GM18519 (cell line): Measurements from ENCODE around the gene KIDINS220.

Source experiments
- ATAC-seq: cut with Tn5 transposase; IDR thresholded peaks from one replicate; pipeline ENCODE4 v1.9.1; 2021; ENCODE audit warnings: mild to moderate bottlenecking, moderate library complexity; ENCODE audit not compliant: unreplicated experiment, low FRiP score

The KIDINS220 gene

DNA sequence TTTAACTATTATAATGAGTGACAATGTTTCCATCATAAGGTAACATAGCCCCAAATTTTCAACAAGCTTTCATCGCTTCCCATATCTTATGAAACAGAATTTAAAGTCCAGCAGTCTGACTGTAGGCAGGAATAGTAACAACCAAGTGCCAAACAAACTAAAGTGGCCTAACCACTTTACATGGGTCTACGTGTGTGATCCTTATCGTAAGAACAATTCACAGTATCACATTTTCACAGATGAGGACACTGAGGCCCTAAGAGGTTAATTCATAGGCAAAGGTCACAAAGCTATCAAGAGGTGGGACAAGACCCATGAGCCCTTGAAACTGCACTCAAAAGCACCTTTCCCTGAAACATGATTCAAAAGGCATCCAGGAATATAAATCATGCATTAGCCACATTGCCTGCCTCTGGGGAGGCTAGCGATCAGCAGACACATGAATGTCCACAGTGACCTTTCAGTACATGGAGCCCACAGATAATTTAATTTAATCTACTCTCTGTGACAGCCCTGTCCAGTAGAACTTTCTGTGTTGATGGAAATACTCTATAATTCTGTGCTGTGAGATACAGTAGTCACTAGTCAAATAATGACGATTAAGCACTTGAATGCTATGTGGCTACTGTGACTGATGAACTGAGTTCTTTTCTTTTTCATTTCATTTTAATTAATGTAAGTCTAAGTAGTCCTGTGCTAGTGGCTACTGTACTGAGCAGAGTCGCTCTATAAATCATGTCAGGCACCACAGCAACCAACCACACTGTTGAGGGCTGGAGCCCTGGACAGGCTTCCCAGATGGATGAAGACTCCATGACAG, 30.3 kb downstream of the KIDINS220 start:
- ATAC-seq = no peak

DNA sequence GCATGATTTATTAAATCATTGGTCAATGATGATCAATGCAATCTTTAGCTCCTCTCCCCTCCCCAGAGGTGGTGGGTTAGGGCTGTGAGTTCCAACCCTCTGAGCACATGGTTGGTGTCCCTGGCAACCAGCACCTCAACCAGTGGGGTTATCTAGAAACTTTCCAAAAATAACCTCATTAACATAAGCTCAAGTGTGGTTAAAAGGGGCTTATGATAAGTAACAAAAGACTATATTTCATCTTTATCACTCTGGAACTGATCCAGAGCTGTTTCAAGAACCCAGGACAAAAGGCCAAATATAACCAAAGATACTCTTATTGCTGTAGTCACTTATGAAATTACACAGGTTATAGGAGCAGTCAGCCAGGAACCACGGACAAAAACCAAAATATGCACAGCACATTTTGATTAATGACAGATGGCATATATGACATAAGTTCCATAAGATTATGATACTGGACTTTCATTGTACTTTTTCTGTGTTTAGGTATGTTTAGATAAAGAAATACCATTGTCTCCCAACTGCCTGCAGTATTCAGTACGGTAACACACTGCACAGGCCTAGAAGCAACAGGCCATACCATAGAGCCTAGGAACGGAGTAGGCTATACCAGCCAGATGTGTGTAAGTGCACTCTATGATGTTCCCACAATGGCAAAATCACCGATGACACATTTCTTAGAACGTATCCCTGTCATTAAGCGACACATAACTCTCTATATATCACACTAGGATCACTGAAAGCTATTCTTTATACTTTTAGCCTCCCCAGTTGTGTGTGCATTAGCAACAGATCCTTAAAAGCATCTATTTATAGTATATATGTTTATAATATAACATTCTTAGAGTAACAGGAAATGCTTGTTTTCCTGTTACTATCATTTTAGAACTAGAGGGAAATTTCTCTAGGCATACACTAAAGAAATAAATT, 31.9 kb downstream of the KIDINS220 start:
- no peak for ATAC-seq

DNA sequence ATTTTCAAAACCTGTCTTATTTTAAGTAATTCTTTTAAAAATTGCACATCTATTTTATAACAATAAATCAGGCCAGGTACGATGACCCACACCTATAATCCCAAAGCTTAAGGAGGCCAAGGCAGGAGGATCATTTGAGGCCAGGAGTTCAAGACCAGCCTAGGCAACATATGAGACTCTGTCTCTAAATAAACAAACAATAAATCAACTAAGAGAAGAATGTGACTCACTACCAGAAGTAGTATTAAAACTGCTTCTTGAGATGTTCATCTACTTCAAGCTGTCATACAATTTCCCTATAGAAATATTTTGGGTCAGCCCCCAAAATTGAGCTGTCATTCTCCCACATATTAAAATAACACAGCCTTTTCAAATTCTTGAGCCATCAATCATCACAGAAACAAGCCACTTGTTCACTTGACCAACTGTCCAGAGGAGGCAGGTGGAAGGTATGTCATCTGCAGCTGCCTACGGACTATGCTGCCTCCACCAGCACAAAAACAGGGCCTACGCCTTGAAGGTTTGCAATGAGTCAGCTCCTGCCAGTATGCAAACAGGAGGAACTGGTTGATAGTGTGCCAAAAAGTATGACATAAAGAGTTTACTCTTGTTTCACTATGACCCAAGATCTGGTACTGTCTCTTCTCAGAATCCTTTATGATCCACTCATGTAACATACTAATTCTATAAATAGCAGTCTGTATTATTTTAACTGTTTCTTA, 33.6 kb downstream of the KIDINS220 start:
- ATAC-seq = peak; percentile 95

DNA sequence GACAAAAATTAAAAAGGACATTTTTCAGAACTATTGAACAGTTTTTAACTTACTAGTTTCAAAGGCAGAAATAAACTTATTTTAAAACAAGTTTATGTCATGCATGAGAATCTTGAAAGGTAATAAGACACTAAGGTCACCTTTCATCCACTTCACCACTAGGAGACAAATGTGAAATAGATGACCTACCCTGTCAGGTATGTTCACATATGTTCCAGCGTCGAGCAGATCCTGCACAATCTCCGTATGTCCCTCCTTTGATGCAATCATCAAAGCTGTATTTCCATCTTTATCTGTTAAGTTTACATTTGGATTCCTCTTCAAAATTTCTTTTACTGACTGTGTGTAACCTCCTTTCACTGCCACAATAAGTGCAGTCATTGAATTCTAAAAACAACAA, 34.7 kb downstream of the KIDINS220 start:
- no peak for ATAC-seq

DNA sequence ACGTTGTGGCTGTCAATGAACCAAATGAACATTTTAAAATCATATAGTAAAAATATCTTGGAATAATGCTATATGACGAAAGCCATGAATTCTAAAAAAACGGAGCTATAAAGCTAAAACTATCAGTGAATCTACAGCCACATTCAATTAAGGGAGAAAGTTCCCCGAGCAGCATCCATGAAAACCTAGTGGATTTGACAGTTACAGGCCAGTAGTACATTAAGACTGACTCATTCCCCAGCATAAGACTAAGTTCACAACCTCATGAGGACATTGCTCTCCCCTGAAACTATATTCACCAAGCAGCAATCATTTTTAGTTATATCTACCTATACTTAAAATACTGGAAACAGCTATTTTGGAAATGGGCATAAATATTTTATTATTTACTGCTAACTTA, 36.6 kb downstream of the KIDINS220 start:
- ATAC-seq = no peak

DNA sequence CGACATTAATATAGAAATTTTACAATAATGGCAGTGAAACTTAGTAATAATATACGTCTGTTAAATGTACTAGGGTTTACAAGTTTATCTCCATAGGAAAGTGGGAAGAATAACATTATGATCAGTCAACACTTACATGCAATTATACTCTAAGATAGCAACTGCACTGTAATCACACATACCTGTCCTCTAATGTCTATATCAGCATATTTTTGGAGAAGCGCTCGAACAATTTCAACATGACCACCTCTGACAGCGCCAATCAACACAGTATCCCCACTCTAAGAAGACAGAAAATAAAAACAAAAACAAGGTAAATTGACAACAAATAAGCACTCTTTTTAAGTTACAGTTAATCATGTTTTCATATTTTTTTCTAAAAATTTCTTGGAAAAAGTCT, 37.2 kb downstream of the KIDINS220 start:
- ATAC-seq = no peak

DNA sequence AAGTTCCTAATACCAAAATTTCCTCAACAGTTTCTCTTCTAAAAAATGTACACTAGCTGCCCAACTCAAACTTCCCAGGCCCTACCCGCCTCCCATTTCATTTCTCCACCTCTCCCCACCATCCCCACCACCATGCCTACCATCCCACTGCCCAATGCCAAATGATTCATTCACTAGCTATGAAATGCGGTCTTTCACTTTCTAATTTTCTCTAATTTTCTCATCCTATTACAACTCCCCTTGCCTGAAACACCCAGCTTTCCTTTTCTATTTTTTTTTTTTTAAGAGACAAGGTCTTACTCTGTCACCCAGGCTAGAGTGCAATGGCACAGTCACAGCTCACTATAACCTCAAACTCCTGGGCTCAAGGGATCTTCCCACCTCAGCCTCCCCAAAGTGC, 38.4 kb downstream of the KIDINS220 start:
- no peak for ATAC-seq

DNA sequence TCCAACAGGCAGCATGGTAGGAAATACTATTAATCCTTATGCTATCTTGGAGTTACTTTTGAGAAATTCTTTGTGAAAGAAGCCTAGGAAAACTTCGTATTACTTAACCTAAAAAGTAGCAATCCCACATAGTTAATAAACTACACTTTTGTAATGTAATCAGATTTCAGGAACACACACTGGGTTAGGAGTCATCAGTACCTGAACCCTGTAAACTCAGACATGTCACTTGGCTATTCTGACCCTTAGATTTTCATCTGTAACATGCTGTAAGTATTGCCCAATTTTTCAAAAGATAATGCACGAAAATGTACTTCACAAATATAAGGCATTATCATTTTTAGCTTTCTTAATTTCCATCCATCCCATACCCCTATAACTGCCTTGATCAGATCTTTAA, 39.0 kb downstream of the KIDINS220 start:
- ATAC-seq = no peak

DNA sequence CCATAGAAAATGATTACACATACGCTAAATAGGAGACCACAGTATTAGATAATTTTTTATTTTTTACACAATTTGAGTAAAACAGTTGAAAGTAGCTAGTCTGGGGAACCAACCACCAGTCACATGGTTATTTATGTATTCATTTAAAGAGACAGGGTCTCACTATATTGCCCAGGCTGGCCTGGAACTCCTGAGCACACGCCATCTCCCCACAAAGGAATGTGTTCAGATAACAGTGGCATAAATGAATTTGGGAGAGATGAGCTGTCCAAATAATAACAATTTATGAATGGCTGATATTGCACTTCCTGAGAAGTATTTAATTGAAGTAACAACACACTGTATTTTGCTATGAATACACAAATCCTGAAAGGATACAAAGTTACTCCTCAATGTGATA, 39.7 kb downstream of the KIDINS220 start:
- no peak for ATAC-seq

DNA sequence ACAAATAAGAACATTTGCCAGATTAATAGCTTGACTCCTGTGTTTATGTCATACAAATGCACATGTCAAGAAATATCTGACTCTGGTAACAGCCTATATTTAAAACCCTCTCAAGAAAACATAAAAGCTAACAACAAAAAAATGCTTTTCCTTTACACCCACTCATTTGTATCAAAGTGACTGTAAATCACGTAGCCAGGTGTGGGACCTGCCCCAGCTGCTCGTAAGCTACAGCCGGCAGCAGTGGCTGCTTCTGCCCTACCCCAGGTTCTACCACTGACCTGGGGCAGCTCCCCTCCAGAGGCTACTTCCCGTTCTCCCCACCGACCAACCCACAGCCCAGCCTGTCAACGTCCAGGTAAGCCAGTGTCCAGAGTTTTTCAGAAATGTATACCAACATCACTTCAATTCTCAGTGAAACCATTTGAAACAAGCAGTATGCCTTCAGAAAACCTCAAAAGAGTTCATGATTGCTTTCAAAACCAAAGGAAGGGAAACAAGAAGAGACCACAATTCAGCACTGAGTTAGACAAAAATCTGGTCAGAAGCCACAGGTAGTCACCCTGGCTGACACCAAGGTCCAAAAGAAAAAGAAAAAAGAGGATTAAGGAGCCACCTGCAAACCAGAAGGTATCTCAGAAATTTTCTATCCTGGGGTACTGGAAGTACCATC, 40.4 kb downstream of the KIDINS220 start:
- ATAC-seq = no peak

DNA sequence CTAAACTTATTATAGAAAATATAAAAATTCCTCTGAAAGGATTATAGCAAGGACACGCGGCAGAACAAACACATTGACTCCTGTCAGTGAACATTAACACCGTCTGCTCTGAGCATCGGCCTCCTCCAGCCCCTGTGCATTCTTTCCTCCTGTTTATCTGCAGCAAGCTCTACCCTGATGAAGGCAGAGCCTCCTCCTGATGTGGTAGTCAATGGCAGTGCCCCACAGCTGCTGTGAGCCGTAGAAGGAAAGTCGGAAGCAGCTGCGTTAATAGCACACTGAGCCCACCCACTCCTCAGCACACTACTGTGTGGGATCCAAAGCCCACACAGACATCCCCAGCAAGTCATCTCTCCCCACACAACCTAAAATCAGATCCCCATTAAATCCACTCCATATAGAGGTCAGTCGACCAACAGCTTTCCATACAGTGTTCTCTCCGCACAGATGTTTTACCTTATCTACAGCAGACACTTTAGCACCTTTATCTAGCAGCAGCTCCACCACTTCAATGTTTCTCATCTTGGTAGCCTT, 41.0 kb downstream of the KIDINS220 start:
- ATAC-seq = no peak

DNA sequence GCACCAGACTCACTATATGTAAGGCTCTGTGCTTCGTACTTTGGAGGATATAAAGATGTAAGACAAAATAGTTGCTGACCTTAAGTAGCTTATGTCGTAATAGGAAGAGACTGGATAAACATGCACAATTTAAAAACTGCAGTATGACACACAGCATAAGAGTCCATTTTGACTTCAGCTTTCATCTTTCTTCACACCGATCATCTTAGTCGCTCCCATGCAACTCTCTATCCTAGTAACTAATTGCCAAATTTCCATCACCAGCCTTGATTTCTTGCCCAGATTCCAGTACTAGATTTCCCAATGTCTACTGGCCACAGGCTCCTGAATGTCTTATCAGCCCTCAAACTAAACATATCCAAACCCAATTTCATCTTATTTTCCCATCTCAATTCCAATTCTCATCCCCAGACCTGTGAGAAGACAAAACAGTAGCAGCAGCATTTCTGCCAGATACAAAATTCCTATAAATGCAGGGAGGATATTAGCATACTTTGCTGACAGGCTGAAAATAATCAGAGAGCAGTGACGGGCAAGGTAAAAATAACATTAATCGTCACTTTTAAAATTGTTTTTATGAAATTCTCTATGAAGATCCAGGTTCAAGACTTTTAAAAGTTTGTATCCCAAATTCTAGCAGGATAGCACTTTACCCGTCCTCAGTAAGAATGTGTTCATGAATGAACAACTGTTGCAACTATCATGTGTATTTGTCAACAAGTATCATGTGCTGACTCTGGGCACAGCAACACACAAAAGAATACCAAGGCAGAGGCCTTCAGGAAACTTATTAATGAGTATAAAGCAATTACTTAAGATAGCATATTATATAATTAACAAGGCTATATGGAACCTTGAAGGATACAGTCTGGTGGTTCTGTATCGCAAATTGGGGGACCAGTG, 42.2 kb downstream of the KIDINS220 start:
- ATAC-seq = no peak

DNA sequence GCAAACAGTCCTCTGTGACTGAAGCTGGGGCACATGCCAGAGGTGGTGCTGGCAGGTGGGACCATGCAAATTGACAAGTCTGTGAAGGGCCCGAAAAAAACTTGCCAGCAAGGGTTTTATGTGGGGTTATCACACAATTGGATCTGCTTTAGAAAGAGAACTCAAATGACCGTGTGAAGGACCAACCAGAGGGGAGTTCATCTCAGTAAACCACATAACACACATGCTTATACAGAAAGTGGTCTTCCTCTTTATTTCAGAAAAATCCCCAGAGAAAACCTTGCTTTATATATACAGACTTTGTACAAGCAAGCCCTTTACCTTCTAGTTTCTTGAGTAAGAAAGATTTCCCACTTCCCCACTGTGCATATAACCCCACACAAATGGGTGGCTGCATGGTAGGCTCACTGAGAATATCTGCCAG, 46.7 kb downstream of the KIDINS220 start:
- ATAC-seq = no peak

DNA sequence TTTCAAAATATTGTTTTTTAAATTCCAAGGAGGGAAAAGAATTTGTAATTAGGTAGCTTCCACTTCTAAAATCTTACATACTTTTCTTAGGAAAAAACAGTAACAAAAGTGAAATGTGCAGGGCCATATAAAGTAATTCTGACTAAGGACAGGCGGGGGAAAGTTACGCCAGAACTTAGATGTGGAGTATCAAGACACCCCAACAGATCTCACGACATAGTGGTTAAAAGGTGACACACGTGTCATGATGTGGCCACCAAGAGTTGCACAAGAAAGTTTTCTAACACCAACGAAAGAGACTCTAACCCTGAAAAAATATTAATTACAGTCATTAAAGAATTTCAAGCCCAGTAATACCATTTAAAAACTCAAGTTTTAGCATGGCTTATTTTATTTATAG, 51.0 kb downstream of the KIDINS220 start:
- ATAC-seq = no peak

DNA sequence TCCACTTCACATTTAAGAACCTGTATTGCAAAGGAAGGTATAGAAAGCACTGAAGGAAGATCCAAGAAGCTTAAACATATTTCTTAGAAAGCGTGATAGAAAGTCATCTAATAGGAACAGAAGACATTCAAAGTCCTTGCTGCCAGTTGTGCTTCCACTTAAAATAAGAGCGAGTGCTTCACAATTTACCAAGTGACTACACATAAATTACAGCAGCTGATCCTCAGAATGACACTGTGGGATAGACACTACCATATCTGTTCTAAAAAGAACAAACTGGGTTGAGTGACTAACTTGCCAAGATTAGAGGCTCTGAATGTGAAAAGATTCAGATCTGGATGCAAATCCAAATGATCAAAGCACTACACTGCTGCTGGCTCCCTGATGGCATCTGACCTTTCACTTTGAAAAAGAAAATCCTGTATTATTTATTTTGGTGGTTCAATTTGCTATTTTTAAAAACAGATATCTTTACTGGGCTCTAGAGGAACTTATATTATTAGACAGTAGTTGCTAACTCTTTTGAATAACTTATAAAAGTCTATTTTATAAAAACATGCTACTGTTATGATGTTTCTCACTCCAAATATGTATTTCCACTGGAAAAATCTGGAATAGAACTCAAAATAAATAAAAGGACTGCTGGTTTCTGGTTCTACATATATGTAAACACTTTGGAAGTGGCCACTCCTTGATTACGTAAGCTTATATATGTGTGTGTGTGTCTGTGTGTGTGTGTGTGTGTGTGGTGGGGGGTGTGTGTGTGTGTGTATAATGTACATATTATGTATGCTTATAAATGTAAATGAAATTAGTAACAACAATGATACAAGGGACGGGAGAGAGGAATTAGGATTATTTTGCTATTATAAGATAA, 57.4 kb downstream of the KIDINS220 start:
- ATAC-seq = no peak

DNA sequence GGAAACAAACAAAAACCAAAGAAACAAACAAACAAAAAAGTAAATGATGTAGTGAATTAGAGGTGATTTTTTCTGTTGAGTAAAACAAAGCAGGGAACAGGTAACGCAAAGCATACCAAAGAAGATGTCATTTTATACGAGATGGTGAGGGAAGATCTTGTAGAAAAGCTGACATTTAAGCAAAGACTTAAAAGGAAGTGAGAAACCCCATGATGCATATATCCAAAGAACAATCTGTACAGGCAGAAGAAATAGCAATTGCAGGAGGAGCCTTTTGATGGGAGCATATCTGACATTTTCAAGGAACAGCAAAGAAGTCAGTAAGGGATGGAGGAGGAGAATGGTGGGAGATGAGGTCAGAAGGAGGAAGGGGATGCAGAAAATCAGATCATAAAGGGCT, 63.0 kb downstream of the KIDINS220 start:
- ATAC-seq = no peak

DNA sequence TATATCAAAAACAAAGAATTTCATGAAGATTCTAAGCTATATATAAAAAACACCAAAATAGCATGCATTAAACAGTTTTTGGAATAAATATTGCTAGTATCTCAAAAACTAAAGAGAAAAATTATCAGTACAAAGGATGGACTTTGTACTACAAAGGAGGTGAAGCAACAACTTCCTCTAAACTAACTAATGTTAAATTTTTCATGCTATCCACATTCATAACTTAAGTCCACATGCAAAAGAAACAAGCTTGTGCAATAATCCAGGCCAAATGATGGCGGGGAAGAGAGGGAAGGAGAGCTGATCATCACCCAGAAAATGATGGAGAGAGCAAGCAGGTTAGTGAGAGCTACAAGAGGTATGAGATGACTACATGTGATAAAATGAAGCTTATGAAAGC, 70.1 kb downstream of the KIDINS220 start:
- ATAC-seq = no peak

DNA sequence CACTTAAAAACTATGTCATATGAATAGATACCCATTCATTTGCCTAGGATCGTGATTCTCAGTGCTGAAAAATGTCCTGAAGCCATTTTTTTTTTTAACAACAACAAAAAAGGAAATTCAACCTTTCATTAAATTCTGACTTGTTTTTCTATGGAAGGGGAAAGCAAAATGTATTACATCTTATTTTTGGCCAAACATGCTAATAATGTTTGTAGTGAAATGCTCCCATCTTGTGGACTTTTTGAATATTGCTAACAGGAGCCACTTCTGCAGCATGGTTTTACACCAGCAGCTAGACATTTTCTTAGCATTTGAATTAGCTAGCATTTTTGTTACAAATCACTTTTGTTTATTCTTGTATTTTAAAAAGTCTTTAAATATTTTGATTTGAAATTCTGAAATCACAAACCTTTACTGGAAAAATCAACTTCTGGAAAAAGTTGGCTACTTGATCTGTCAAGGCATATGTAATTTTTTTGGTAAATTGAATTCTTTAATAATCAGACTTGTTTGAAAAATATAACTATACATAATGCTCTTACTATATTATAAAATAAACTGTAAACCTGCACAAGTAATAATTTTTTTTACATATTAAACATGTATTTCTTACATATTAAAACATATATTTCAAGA, 75.8 kb downstream of the KIDINS220 start:
- no peak for ATAC-seq
